8988T (cell line): ENCODE results near the gene TNS1.
"Not testable (repeated sequence)": the region's sequence is repeated elsewhere in the genome, so short reads cannot be mapped to it uniquely, and the experiment has no call there.

Source experiments
- DNase-seq: peaks from one replicate; pipeline ENCODE4 v3.0.0; 2011

TNS1 gene

GRCh38 chr2:217823626-217824025 lies 179.2 kb downstream of the TNS1 start:
- no peak for DNase-seq

DNA sequence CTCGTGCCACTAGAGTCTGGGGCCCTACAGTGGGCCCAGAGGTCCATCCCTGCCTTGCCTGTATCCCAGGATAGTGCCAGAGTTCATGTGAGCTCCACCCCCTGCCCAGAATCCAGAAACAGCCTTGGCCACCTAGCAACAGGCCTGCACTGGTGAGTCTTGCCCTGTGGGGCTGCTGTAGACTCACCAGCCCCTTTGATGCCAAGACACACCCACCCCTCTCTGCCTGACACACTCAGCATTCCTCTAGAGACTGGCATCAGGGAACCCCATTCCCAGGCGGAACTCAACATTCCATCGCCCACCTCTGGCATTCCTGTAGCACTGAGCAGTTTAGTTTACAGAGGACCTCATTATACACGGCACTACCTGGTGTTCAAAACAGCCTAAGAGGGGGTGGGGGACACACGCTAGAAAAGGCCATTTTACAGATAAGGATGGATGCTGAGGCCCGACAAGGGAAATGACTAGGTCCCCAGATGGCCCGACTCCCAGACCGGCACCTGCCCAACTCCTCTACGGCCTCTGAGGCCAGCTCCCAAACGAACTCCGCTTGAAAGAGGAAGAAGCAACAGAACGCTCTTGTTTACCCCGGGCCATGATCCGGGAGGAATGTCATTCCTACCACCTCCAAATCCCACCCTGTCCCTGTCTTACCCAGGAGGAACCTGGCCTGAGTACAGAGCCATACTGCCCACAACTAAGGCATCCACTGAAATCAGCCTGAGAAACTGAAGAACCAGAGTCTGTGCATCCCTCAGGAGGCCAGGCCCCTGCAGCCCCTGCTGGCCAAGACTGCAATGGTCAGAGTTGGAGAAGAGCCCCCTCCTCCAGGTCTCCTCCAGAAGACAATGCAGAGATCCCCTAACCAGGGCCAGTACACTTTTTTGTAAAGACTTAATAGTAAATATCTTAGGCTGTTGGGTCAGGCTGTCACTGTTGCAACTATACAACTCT lies 180.2 kb downstream of the TNS1 start:
- DNase-seq: no peak

GRCh38 chr2:217821536-217822147 lies 181.2 kb downstream of the TNS1 start:
- DNase-seq: no peak

DNA sequence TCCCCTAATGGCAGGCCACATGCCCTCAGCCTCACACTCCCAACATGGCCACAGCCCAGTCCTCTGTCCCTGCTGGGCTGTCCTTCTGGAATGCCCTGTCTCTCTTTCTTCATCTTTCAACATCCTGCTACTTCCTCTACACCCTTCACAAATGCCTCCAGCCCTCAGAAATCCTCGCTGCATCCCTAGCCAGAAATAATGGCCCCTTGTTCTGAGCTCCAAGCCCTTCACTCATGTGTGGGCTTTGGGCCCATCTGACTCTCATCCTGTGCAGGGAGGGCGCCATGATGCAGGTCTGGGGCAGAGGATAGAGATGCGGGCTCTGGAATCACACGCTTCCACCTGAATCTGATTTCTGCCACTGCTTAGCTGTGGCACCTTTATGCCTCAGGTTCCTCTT lies 181.9 kb downstream of the TNS1 start:
- no peak for DNase-seq

DNA sequence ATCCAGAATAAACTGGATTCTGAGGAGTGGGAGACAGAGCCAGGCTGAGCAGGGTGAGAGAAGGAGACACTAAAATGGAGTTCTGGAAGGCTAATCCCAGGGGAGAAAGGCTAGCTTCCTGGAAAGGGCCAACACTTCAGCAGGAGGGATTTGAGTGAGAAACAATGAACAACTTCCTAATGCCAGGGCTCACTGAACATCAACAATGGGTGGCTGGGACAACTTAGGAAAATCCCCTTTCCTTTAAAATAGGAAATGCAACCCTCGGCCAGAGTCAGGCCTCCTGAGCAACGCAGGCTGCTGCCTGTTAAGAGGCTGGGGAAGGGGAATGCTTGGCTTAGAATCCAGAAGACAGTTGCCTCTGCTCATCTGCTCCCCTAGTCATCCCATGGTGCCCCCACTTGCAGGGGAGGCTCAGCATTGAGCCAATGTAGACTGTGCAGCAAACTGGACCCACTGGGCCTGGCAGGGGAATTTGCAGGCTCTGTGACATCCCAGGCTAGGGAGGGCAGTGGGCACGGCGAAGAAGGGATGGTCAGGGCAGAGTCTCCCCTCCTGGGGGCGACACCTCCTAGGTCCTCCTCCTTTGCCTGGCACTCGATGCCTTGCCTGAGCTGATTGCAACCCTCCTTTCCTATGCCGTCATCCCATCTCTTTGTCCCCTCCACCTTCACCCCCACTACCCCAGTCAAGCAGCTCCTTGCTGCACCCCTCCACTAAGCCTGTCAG lies 182.5 kb downstream of the TNS1 start:
- DNase-seq: no peak

GRCh38 chr2:217818293-217818850 lies 184.4 kb downstream of the TNS1 start:
- no peak for DNase-seq

DNA sequence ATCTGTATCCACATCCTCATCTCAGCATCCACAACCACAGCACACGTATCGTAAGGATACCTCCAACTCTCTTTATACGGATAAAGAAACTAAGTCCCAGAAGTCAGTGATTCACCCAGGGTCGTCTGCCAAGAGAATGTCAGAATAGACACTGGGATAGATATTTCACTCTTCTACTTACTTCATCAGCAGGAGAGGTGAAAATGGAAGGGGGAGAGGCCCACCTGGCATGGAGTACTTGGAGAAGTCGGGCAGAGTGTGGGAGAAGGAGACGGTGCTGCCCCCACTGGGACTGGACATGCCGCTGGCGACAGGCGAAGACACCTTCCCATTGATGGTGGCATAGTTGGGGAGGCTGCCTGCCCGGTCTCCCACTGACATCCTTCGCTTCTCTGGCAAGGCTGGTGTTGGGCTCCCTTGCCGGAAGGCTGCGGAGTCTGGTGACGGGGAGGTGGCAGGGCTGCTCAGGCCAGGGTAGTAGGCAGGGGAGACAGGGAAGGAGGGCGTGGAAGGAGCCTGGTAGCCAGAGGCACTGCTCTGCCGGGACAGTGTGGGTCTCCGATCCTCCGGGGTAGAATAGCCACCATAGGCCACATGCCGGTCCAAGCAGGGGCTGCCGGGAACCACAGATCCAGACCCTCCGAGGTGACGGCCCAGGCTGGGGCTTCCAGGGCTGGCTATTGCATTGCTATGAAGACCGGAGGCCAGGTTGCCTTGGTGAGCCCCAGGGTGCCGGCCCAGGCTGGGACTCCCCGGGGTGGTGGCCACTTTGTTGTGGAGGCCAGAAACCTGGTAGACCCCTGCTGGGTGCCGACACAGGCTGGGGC lies 185.1 kb downstream of the TNS1 start:
- DNase-seq: no peak

- no peak for DNase-seq
Observed at GRCh38 chr2:217816396-217816869, 186.4 kb downstream of the TNS1 start.

- DNase-seq: no peak
Observed at GRCh38 chr2:217813828-217814227, 189.0 kb downstream of the TNS1 start.

GRCh38 chr2:217812170-217812569 lies 190.6 kb downstream of the TNS1 start:
- DNase-seq: no peak

DNA sequence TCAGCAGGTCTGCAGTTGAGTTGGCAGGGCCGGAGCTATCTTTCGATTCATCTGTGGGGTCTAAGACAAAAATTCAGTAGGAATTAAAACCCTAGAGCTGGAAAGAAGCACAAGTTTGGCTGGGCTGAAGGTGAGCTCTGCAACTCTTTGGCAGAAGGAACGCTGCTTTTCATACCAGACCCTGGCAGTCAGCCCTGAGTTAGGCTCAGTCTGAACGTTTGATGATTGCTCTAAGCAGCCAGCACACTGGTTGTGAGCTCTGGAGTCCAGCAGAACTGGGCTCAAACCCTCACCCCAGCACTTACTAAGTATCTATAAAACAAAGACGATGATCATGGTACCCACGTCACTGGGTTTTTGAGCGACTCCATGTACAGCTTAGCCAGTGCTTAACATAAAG lies 192.5 kb downstream of the TNS1 start:
- no peak for DNase-seq

DNA sequence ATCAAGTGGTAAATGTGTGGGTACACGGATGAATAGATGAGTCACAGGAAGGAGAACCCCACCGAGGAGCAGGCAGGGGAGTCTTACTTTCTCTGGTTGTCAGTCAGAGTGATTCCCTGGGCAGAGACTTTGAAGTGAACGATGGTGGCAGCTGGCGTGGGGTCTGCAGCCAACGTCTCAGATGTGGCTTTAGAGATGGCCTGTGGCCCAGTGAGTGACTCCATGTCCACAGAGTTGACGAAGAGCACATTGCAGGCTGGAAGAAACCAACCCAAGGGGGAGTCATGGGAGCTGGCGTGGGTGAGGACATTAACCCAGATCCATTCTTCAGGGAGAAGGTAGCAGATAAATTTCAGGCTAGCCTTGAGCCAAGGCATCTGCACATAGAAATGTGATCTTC lies 193.1 kb downstream of the TNS1 start:
- no peak for DNase-seq

DNA sequence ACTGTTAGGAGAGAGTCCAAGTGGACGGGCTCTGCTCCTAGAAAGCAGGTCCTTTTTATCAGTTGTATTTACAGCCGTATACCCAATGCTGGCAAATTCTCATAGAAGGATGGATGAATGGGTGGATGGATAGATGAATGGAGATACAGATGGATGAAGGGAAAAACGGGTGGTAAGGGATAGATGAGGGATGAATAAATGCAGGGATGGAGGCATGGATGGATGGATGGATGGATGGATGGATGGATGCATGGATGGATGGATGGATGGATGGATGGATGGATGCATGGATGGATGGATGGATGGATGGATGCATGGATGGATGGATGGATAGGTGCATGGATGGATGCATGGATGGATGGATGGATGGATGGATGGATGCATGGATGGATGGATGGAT lies 193.8 kb downstream of the TNS1 start:
- DNase-seq: not testable (repeated sequence)

DNA sequence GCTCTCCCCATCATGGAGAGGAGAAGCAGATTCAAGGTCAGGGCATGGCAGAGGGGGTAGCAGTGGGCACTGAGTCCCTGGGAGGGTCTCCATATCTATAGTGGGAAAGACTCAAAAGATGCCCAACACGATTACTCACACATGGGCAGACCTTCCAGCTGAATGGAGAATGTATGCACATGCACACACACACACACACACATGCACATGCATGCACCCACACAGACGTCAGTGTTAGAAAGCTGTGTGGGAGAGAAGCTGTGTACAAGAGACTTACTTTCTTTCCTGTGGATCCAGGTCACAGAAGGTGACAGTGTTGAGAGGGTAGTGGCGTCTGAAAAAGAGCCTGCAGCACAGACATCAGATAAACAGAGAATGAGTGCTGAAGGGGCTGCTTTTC lies 194.5 kb downstream of the TNS1 start:
- no peak for DNase-seq

DNA sequence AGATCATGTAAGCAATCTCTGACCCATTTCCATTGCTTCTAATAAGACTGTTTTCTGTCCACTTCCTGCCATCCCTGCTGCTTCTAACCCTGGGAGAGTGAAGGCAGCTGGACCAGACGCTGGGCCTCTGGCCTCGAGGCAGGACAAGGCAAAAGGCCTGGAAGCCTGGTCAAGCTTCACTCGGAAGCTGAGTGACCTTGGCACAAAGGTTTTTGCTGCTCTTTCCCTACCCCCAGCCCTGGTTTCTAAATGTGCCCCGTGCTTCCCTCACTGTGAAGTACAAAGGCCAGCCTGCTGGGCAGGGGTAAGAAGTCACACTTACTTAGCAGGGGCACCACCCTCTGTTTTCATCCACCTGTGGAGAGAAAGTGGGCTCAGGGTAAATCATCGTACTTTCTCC lies 195.0 kb downstream of the TNS1 start:
- DNase-seq: no peak

DNA sequence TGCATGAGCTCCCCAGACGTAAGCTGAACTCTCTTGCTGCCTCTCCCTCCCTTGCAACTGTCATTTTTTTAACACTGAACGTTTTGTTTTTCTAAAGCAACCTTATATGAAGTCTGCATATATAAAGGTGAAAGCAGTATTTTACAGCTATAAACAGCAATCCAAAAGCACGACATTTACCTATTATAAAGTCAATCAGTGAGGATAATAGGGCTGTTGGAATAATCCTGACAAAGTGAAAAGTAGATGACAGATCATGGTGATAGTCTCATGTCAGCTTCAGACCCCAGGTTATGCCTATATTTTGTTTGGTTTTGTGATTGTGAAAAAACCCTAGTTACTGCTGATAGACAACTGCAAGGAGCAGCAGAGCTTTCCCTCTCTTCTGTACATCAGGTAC lies 195.8 kb downstream of the TNS1 start:
- no peak for DNase-seq

DNA sequence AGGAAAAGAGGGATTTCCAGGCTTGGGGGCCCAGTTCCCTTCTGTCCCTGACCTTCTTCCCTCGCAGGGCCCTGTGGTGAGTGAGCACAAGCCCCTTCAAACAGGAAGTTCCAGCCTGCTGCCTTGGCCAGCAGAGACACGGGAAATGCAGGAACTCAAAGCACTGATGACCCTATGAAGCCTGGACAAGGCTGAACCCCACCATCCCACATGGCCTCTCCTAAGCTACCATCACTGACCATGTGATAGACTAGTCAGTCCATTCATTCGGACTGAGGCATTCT lies 196.4 kb downstream of the TNS1 start:
- DNase-seq: no peak

DNA sequence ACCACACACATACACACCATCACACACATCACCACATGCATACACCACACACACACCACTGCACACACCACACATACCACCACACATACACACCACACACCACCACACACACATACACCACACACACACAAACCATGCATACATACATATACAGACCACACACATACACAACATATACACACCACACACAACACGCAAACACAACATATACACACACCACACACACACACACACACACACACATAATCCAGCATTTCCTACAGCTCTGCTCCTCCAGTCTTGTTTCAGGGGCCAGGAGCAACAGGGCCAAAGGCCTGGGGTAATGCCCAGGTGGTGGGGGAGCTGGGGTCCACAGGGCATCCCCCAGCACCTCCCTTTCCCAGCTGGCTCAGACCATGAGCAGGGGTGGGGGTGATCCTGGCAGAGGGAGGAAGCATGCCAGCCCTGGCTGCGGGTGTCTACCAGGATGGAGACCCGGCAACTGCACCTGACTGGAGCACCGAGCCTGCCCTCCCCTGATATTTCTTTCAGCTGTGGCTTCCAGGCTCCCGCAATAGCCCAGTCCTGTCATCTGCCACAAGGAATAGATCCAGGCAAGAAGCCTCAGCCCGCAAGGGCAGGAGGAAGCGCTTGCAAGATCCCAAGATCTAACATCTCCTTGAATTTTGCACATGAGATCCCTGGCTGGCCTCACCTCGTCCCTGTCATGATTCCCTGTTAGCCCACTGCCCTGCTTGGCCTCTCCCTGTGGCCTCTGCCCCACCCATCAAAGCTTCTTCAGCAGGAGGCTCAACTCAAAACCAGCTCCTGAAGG lies 196.9 kb downstream of the TNS1 start:
- DNase-seq: no peak

DNA sequence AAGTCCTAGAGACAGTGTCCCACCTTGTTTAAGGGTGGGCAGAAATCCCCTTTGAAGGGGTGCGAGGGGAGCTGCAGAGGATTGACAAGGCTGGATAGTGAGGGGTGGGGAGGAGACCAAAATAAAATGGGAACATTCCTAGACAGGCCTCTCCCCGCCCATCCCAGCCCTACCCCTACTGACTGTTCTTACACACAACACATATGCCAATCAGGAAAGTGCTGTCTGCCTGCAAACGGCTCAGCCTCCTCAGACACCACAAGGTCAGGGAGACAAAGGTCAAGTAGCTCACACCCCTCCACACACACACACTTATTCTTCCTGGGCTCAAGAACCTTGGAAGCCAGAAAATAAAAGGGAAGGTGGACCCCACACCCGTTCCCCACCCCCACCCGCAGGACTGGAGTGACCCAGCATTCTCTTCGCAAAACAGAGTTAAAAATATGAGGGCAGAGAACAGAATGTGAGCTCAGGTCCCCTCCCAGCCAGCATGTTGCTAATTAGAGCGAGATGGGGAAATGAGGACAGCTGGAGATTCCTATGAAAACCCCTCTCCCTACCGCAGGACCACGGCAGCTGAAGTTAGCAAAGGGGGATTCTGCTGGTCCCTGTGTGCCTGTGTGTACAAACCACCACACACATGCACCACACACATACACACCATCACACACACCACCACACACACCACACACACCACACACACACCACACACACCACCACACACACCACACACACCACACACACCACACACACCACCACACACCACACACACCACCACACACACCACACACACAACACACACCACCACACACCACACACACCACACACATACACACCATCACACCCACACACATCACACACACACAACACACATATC lies 197.8 kb downstream of the TNS1 start:
- no peak for DNase-seq

- no peak for DNase-seq
Observed at GRCh38 chr2:217804338-217804737, 198.5 kb downstream of the TNS1 start.

DNA sequence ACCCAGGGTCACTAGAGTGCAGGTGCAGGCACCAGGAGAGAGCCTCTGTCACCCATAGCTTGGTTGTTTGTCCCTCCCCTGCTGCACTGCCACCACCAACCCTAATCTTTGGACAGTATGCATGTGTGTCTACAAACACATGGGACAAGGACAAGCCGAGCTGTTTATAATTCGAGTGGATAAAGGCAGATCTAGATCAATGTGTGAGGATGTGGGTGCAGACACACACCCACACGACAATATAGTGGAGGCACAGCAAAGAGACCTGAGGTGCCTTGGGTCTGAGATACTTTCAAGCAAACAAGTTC lies 199.2 kb downstream of the TNS1 start:
- no peak for DNase-seq
